CD4-positive, alpha-beta memory T cell (primary cell): ENCODE measurements around the gene IFI30. TPM values are rescaled to one million over a fixed set of nuclear protein-coding genes. Genes with fewer than 3 reads are reported as not detected.

Experiments used
- CTCF ChIA-PET: fragments of 350-600 bp; sonication (Branson Sonifier 250); formaldehyde crosslinking; loops from one replicate; lab custom pipeline; 2021; ENCODE audit warnings: inconsistent platforms; ENCODE audit not compliant: partially characterized antibody; lab: Charles Lee
- POLR2A ChIA-PET: fragments of 350-600 bp; sonication (Branson Sonifier 250); formaldehyde crosslinking; loops from one replicate; lab custom pipeline; 2021; ENCODE audit not compliant: partially characterized antibody; lab: Charles Lee
- DNase-seq, 5 donors: peaks; one replicate each; pipeline versions ENCODE4 v3.0.0 to v3.0.0-alpha.2; 2020 to 2022; ENCODE audit warnings: mixed read lengths in 1 of 5
- H3K27ac ChIP-seq: one replicate; pipeline ENCODE4 v1.7.0; 2013; ENCODE audit warnings: low read depth, low read length
- H3K27me3 ChIP-seq: 2 replicates; pipeline ENCODE4 v1.7.0; 2013; ENCODE audit warnings: mild to moderate bottlenecking, low read length, moderate library complexity; ENCODE audit not compliant: insufficient read depth
- H3K36me3 ChIP-seq: 2 replicates; pipeline ENCODE4 v1.7.0; 2013; ENCODE audit warnings: mild to moderate bottlenecking, low read length, moderate library complexity; ENCODE audit not compliant: insufficient read depth
- H3K4me1 ChIP-seq: 2 replicates; pipeline ENCODE4 v1.7.0; 2013; ENCODE audit warnings: mild to moderate bottlenecking, low read length, moderate library complexity; ENCODE audit not compliant: insufficient read depth
- H3K4me3 ChIP-seq, 2 donors: one replicate each; pipeline ENCODE4 v1.7.0; 2013; ENCODE audit warnings: low read length in 2 of 2, mild to moderate bottlenecking in 1 of 2
- H3K9me3 ChIP-seq, 2 donors: one replicate each; pipeline ENCODE4 v1.7.0; 2013; ENCODE audit warnings: low read length in 2 of 2, control low read depth in 1 of 2; ENCODE audit not compliant: control insufficient read depth in 1 of 2
- H3K27ac Mint-ChIP-seq, 7 donors: one replicate each; pipeline ENCODE4 v1.8.0; 2020 to 2021; ENCODE audit warnings: mixed read lengths in 7 of 7, mild to moderate bottlenecking in 6 of 7, inconsistent platforms in 3 of 7, moderate library complexity in 3 of 7
- H3K27me3 Mint-ChIP-seq, 2 donors: one replicate each; pipeline ENCODE4 v1.8.0; 2020 to 2021; ENCODE audit warnings: mixed read lengths in 2 of 2
- H3K36me3 Mint-ChIP-seq, 2 donors: one replicate each; pipeline ENCODE4 v1.8.0; 2020 to 2021; ENCODE audit warnings: mixed read lengths in 2 of 2, inconsistent platforms in 1 of 2, mild to moderate bottlenecking in 1 of 2
- H3K4me1 Mint-ChIP-seq, 4 donors: one replicate each; pipeline ENCODE4 v1.8.0; 2020 to 2021; ENCODE audit warnings: mixed read lengths in 4 of 4, mild to moderate bottlenecking in 1 of 4
- H3K4me3 Mint-ChIP-seq, 8 donors: one replicate each; pipeline ENCODE4 v1.8.0; 2020 to 2021; ENCODE audit warnings: mixed read lengths in 8 of 8, mild to moderate bottlenecking in 7 of 8, moderate library complexity in 6 of 8, inconsistent platforms in 3 of 8
- H3K9me3 Mint-ChIP-seq, 8 donors: one replicate each; pipeline ENCODE4 v1.8.0; 2020 to 2021; ENCODE audit warnings: mixed read lengths in 8 of 8, mild to moderate bottlenecking in 5 of 8, inconsistent platforms in 3 of 8, moderate library complexity in 1 of 8
- intact Hi-C: fragments of 100-400 bp; cut with micrococcal nuclease; formaldehyde crosslinking; loops from one replicate; pipeline ENCODE4 v1.15.1; 2023
- polyA plus RNA-seq, 2 donors: library from polyadenylated mRNA; unstranded; fragments of 300-500 nt; fragmentation: Illumina TruSeq; gene quantifications; one replicate each; pipeline ENCODE4 v1.2.3, GENCODE V29; 2021
- total RNA-seq, 2 experiments: library from RNA; stranded (reverse); gene quantifications; one replicate each; pipeline ENCODE4 v1.2.3, GENCODE V29; 2021

Gene IFI30
- total and polyA plus RNA-seq, 4 experiments from 2014 or later, result 6.3 to 56.9 (median 32.5) TPM

DNA sequence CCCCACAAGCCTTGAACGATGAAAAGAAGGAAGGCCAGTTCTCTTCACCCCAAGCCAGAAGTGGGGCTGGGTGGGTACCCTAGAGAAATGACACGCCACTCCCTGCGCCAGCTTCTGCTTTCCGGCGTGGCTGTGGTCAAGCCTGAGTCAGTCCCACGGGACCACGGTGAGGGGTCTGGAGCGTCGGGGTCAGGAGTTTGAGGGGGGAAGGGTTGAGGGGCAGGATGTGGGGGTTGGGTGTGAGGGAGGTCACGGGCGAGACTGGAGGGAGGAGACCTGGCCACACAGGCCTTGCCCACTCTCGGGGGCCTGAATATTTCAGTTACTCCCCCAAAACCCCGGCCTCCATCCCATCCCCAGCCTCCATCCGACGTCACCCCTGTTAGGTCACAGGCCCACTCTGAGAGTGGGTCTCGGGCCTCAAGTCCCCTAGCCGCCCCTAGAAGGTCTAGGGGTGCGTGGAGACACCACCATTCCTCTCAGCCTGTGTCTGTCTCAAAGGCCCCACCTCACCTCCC is 500 bp upstream of the IFI30 start:
- DNase-seq, result no peak
- Histone ChIP-seq H3K36me3 (no peaks in the 10 kb centered on the region), H3K9me3 (no peaks in the 10 kb centered on the region), H3K27me3 (no peaks in the 10 kb centered on the region), H3K4me3 (peak overlapping the region in 1 of 2 donors; percentile 77), H3K4me1 (peaks cover 18% of the 10 kb centered on the region), H3K27ac (peak overlapping the region; percentile 62)
- Mint-ChIP-seq H3K27me3 (no peaks in the 10 kb centered on the region), H3K36me3 (peaks cover 7 to 12% of the 10 kb centered on the region in 2 donors), H3K27ac (peak overlapping the region in 5 of 7 donors; percentile 52 to 87 (median 84)), H3K4me1 (peaks cover 4 to 21% (median 11%) of the 10 kb centered on the region in 4 donors), H3K9me3 (no peaks in the 10 kb centered on the region), H3K4me3 (peak overlapping the region; percentile 22 to 96 (median 90))
- ChIA-PET CTCF (interaction anchor here (1.3 to 3.1 kb wide), 2 partner anchors 9 to 60 kb away, joined by 3 to 20 read pairs; no protein-coding TSS in a partner anchor), POLR2A (no interaction called here)
- intact Hi-C loops, result loop anchor here (2.0 kb wide), 1 partner anchor 20 kb away; the partner anchor contains the start of gene MPV17L2

GRCh38 chr19:18174983-18175382 is 1.4 kb downstream of the IFI30 start:
- DNase-seq, result no peak
- Mint-ChIP-seq H3K36me3 (peaks cover 5 to 7% of the 10 kb centered on the region in 2 donors), H3K4me1 (peaks cover 3 to 20% (median 9%) of the 10 kb centered on the region in 4 donors), H3K27me3 (no peaks in the 10 kb centered on the region), H3K9me3 (no peaks in the 10 kb centered on the region), H3K27ac (peak overlapping the region in 1 of 7 donors; percentile 76), H3K4me3 (peak overlapping the region in 6 of 8 donors; percentile 10 to 93 (median 34))
- intact Hi-C loops, result loop anchor here (2.0 kb wide), 1 partner anchor 22 kb away; the partner anchor contains the start of gene PIK3R2
- Histone ChIP-seq H3K27me3 (no peaks in the 10 kb centered on the region), H3K9me3 (no peaks in the 10 kb centered on the region), H3K36me3 (no peaks in the 10 kb centered on the region), H3K27ac (no peak overlapping the region), H3K4me1 (peaks cover 18% of the 10 kb centered on the region), H3K4me3 (no peak overlapping the region)
- POLR2A ChIA-PET, result interaction anchor here (1.0 to 1.6 kb wide), 5 partner anchors 11 to 105 kb away, joined by 3 to 8 read pairs (median 4); partner anchors contain the start of gene IL12RB1
- CTCF ChIA-PET, result interaction anchor here (0.8 to 1.5 kb wide), 3 partner anchors 63 to 83 kb away, joined by 4 to 6 read pairs (median 4); no protein-coding TSS in a partner anchor

DNA sequence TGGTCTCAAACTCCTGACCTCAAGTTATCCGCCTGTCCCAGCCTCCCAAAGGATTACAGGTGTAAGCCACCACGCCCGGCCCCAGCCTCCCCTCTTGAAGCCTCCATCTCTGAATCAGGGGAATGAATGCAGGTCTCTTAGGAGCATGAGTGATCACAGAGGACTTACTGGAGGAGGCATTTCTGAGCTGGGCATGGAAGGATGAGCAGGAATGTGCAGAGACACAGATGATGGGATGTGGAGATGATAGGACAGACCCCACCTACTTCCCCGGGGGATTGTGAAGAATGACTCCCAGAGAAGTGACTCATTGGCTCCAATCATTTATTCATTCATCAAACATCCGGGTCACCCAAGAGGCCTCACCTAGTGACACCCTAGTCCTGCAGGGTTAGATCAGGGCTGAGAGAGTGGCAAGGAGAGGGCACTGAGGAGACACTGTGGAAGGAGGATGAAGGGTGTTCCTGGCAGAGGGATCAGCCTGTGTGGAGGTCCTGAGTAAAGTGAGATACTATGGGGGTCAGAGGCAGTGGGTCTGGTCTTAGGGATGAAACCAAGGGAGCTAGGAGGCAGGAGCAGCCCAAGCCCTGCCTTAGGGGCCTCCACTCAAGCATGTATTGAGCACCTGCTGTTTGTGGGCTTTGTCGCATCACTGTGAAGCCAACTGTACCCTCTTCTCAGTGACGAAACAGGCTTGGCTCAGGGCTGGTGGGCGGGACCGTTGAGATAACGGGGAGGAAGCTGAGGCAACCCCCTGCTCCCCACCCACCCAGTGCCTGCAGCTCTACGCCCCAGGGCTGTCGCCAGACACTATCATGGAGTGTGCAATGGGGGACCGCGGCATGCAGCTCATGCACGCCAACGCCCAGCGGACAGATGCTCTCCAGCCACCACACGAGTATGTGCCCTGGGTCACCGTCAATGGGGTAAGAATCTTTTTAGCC is 3.0 kb downstream of the IFI30 start:
- no peaks in the 10 kb centered on the region for H3K27me3 ChIP-seq
- Mint-ChIP-seq H3K4me1 (peaks cover 3 to 20% (median 9%) of the 10 kb centered on the region in 4 donors), H3K4me3 (peak overlapping the region in 1 of 8 donors; percentile 33), H3K9me3 (no peaks in the 10 kb centered on the region), H3K27ac (no peak overlapping the region), H3K36me3 (peaks cover 5 to 7% of the 10 kb centered on the region in 2 donors), H3K27me3 (no peaks in the 10 kb centered on the region)
- no peak overlapping the region for H3K4me3 ChIP-seq
- no peak overlapping the region for H3K27ac ChIP-seq
- H3K36me3 ChIP-seq, result no peaks in the 10 kb centered on the region
- peaks cover 18% of the 10 kb centered on the region for H3K4me1 ChIP-seq
- intact Hi-C loops, result no loop called here
- ChIA-PET CTCF (interaction anchor here (1.4 to 1.6 kb wide), 2 partner anchors 26 to 65 kb away, joined by 3 to 4 read pairs; no protein-coding TSS in a partner anchor), POLR2A (interaction anchor here (0.6 kb wide), 1 partner anchor 72 kb away, joined by 3 read pairs; no protein-coding TSS in a partner anchor)
- H3K9me3 ChIP-seq, result no peaks in the 10 kb centered on the region
- no peak for DNase-seq

DNA sequence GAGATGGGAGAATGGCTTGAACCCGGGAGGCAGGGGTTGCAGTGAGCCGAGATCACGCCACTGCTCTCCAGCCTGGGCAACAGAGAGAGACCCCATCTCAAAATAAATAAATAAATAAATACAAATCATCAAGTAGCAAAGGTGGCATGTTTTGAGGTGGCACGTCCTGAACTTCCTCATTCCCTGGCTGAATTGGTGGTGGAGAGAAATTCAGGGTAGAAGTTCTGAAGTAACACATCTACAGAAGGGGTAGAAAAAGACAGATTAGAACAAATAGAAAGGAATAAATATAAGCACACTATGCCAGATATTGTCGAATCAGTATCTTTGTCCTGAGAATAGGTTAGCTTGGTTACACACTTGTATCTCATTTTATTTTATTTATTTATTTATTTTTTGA is 6.3 kb downstream of the IFI30 start:
- POLR2A ChIA-PET, result no interaction called here
- H3K4me1 ChIP-seq, result peaks cover 4% of the 10 kb centered on the region
- no peaks in the 10 kb centered on the region for H3K9me3 Mint-ChIP-seq

GRCh38 chr19:18183529-18183928 is 9.9 kb downstream of the IFI30 start:
- Histone ChIP-seq H3K9me3 (no peaks in the 10 kb centered on the region), H3K4me3 (no peak overlapping the region), H3K27ac (no peak overlapping the region), H3K4me1 (no peaks in the 10 kb centered on the region), H3K27me3 (no peaks in the 10 kb centered on the region), H3K36me3 (no peaks in the 10 kb centered on the region)
- DNase-seq, result no peak
- Mint-ChIP-seq H3K4me3 (no peak overlapping the region), H3K27me3 (no peaks in the 10 kb centered on the region), H3K27ac (no peak overlapping the region), H3K4me1 (no peaks in the 10 kb centered on the region), H3K36me3 (no peaks in the 10 kb centered on the region), H3K9me3 (no peaks in the 10 kb centered on the region)
- intact Hi-C loops, result no loop called here
- POLR2A ChIA-PET, result no interaction called here
- CTCF ChIA-PET, result interaction anchor here (0.6 to 1.5 kb wide), 5 partner anchors 8 to 95 kb away, joined by 3 to 5 read pairs (median 3); no protein-coding TSS in a partner anchor

More for the DNA sequence above, 6.3 kb downstream of the IFI30 start:
- Histone ChIP-seq H3K27ac (no peak overlapping the region), H3K36me3 (no peaks in the 10 kb centered on the region), H3K27me3 (no peaks in the 10 kb centered on the region), H3K4me3 (no peak overlapping the region), H3K9me3 (no peaks in the 10 kb centered on the region)
- peaks cover 0 to 6% (median 1%) of the 10 kb centered on the region in 4 donors for H3K4me1 Mint-ChIP-seq
- intact Hi-C loops, result no loop called here
- H3K27ac Mint-ChIP-seq, result no peak overlapping the region
- H3K4me3 Mint-ChIP-seq, result no peak overlapping the region
- H3K36me3 Mint-ChIP-seq, result peaks cover 0 to 5% of the 10 kb centered on the region in 2 donors
- CTCF ChIA-PET, result no interaction called here
- H3K27me3 Mint-ChIP-seq, result no peaks in the 10 kb centered on the region
- DNase-seq, result no peak

GRCh38 chr19:18185538-18185937 is 11.9 kb downstream of the IFI30 start:
- H3K27me3 Mint-ChIP-seq, result no peaks in the 10 kb centered on the region
- intact Hi-C loops, result no loop called here
- H3K27ac Mint-ChIP-seq, result no peak overlapping the region
- ChIA-PET POLR2A (interaction anchor here (1.8 kb wide), 1 partner anchor 19 kb away, joined by 5 read pairs; the partner anchor contains the start of gene RAB3A), CTCF (interaction anchor here (0.6 to 1.5 kb wide), 4 partner anchors 66 to 225 kb away, joined by 3 to 4 read pairs (median 3); no protein-coding TSS in a partner anchor)
- no peaks in the 10 kb centered on the region for H3K9me3 ChIP-seq
- DNase-seq, result no peak
- H3K9me3 Mint-ChIP-seq, result no peaks in the 10 kb centered on the region
- H3K36me3 ChIP-seq, result no peaks in the 10 kb centered on the region
- no peak overlapping the region for H3K27ac ChIP-seq
- H3K36me3 Mint-ChIP-seq, result no peaks in the 10 kb centered on the region
- no peak overlapping the region for H3K4me3 ChIP-seq
- H3K27me3 ChIP-seq, result no peaks in the 10 kb centered on the region
- no peaks in the 10 kb centered on the region for H3K4me1 ChIP-seq
- H3K4me3 Mint-ChIP-seq, result no peak overlapping the region
- H3K4me1 Mint-ChIP-seq, result no peaks in the 10 kb centered on the region
